ENCODE results near the gene ARHGEF7. TPM values are rescaled to one million over a fixed set of nuclear protein-coding genes. Genes with fewer than 3 reads are reported as not detected.

Gene ARHGEF7
- total RNA-seq, 1 donor from 2014 or later, result 63.2 TPM

DNA sequence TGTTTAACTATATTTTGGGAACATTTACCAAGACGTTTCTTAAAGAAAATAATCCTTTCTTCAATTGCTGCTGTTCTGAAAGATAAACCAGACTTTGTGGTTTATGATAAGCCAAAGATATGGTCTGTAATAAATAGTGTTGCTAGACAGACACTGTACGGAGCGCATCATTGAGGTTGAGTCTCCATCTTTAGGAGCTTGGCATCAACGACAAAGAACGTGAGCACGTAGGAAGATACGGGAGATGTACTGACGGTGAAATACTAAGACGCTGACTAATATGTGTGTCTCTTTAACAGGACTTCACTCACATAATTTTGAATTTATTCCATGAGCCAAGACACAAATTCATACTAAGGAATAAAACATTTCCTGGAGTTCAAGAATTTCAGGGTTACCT, 221.6 kb downstream of the ARHGEF7 start:
- no peak overlapping the region for H3K4me3 ChIP-seq

GRCh38 chr13:111337206-111337605, 222.1 kb downstream of the ARHGEF7 start:
- DNase-seq, result no peak
- TF ChIP-seq, protein P1, sequence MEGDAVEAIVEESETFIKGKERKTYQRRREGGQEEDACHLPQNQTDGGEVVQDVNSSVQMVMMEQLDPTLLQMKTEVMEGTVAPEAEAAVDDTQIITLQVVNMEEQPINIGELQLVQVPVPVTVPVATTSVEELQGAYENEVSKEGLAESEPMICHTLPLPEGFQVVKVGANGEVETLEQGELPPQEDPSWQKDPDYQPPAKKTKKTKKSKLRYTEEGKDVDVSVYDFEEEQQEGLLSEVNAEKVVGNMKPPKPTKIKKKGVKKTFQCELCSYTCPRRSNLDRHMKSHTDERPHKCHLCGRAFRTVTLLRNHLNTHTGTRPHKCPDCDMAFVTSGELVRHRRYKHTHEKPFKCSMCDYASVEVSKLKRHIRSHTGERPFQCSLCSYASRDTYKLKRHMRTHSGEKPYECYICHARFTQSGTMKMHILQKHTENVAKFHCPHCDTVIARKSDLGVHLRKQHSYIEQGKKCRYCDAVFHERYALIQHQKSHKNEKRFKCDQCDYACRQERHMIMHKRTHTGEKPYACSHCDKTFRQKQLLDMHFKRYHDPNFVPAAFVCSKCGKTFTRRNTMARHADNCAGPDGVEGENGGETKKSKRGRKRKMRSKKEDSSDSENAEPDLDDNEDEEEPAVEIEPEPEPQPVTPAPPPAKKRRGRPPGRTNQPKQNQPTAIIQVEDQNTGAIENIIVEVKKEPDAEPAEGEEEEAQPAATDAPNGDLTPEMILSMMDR (IDR thresholded peaks at IDR 0.05), result no peak
- no peaks in the 10 kb centered on the region for H3K36me3 ChIP-seq
- intact Hi-C loops (cut with DNase I), result no loop called here
- no peaks in the 10 kb centered on the region for H3K4me1 ChIP-seq
- no peak for ATAC-seq
- H3K9me3 ChIP-seq, result no peaks in the 10 kb centered on the region
- no peak overlapping the region for H3K27ac ChIP-seq
- no peaks in the 10 kb centered on the region for H3K27me3 ChIP-seq
- H3K4me3 ChIP-seq, result no peak overlapping the region

More for the DNA sequence above, 221.6 kb downstream of the ARHGEF7 start:
- Histone ChIP-seq H3K27ac (no peak overlapping the region), H3K4me1 (no peaks in the 10 kb centered on the region), H3K36me3 (no peaks in the 10 kb centered on the region), H3K27me3 (no peaks in the 10 kb centered on the region), H3K9me3 (no peaks in the 10 kb centered on the region)
- ATAC-seq, result no peak
- DNase-seq, result no peak
- intact Hi-C loops (cut with DNase I), result no loop called here
- TF ChIP-seq, protein P1 (IDR thresholded peaks at IDR 0.05), result no peak

- Histone ChIP-seq H3K4me3 (no peak overlapping the region), H3K27me3 (no peaks in the 10 kb centered on the region), H3K9me3 (no peaks in the 10 kb centered on the region), H3K27ac (no peak overlapping the region), H3K36me3 (no peaks in the 10 kb centered on the region), H3K4me1 (no peaks in the 10 kb centered on the region)
- intact Hi-C loops (cut with DNase I), result no loop called here
- ATAC-seq (no peak), DNase-seq (no peak)
- TF ChIP-seq, protein P1 (IDR thresholded peaks at IDR 0.05), result no peak
These were observed 222.6 kb downstream of the ARHGEF7 start for GRCh38 chr13:111337741-111338140.

DNA sequence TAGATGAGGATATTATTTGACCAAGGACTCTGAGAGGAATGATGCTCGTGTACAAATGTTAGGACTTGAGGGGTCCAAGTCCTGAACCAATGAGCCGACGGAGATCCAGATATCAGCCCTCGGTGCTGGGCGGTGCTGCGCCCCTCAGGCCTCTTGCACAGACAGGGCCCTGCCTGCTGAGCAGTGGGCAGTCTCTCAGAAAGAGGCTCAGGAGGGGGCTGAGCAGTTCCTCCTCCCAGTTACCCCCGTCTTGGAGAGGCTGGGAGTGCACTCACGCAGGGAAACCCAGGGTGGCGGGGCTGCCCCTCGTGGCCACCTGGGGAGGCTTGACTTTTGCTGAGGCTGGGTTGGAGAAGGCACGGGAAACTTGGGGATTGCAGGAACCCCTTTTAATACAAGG, 223.7 kb downstream of the ARHGEF7 start:
- intact Hi-C loops (cut with DNase I), result no loop called here
- Histone ChIP-seq H3K4me1 (no peaks in the 10 kb centered on the region), H3K27ac (no peak overlapping the region), H3K4me3 (no peak overlapping the region), H3K9me3 (no peaks in the 10 kb centered on the region), H3K27me3 (no peaks in the 10 kb centered on the region), H3K36me3 (no peaks in the 10 kb centered on the region)
- ATAC-seq (no peak), DNase-seq (no peak)
- TF ChIP-seq, protein P1 (IDR thresholded peaks at IDR 0.05), result no peak

GRCh38 chr13:111339366-111340143, 224.4 kb downstream of the ARHGEF7 start:
- Histone ChIP-seq H3K36me3 (no peaks in the 10 kb centered on the region), H3K27me3 (no peaks in the 10 kb centered on the region), H3K9me3 (no peaks in the 10 kb centered on the region), H3K4me3 (no peak overlapping the region), H3K27ac (no peak overlapping the region), H3K4me1 (no peaks in the 10 kb centered on the region)
- TF ChIP-seq, protein P1 (IDR thresholded peaks at IDR 0.05), result no peak
- no peak for DNase-seq
- intact Hi-C loops (cut with DNase I), result no loop called here
- no peak for ATAC-seq
